Keratinocyte (primary cell): ENCODE measurements around the gene HIVEP2. TPM values are rescaled to one million over a fixed set of nuclear protein-coding genes. Genes with fewer than 3 reads are reported as not detected.

Experiments used
- DNase-seq: peaks from one replicate; pipeline ENCODE4 v3.0.0-alpha.2; 2011; ENCODE audit warnings: low read depth, missing footprints, low spot score
- FAIRE-seq: peaks from 2 replicates; lab custom pipeline; 2011; peaks lifted over from hg19 to GRCh38; lab: Jason Lieb, UNC
- H2AFZ ChIP-seq: 2 replicates; pipeline ENCODE4 v1.6.0; 2012; ENCODE audit warnings: low read length, control low read depth, inconsistent platforms; ENCODE audit not compliant: control insufficient read depth
- H3K27ac ChIP-seq: 2 replicates; pipeline ENCODE4 v1.5.1; 2011; ENCODE audit warnings: low read length; ENCODE audit not compliant: control insufficient read depth, insufficient read depth
- H3K27me3 ChIP-seq: 3 replicates; pipeline ENCODE4 v1.6.0; 2011; ENCODE audit warnings: low read length; ENCODE audit not compliant: control insufficient read depth, insufficient read depth; ENCODE audit errors: extremely low read depth
- H3K36me3 ChIP-seq, 2 experiments: 2 replicates in 1 of 2; 3 replicates in 1 of 2; pipeline ENCODE4 v1.5.1; 2011; ENCODE audit warnings: low read length in 2 of 2, mild to moderate bottlenecking in 1 of 2; ENCODE audit not compliant: control insufficient read depth in 2 of 2, insufficient read depth in 2 of 2; ENCODE audit errors: extremely low read depth in 1 of 2
- H3K4me1 ChIP-seq: 3 replicates; pipeline ENCODE4 v1.5.1; 2011; ENCODE audit warnings: low read length; ENCODE audit not compliant: control insufficient read depth, insufficient read depth; ENCODE audit errors: extremely low read depth
- H3K4me2 ChIP-seq: 3 replicates; pipeline ENCODE4 v1.6.0; 2011; ENCODE audit warnings: low read depth, low read length; ENCODE audit not compliant: control insufficient read depth, insufficient read depth; ENCODE audit errors: extremely low read depth
- H3K4me3 ChIP-seq, 3 experiments: fragments of 200-600 bp in 1 of 3; sonication (generic) in 1 of 3; 2 replicates in 2 of 3; 3 replicates in 1 of 3; pipeline ENCODE4 v1.5.1; 2011 to 2016; ENCODE audit warnings: low read length in 3 of 3, mild to moderate bottlenecking in 3 of 3, control low read depth in 2 of 3, inconsistent platforms in 1 of 3, low read depth in 1 of 3, mixed read lengths in 1 of 3, mixed run types in 1 of 3, moderate library complexity in 1 of 3; ENCODE audit not compliant: control insufficient read depth in 2 of 3, insufficient read depth in 2 of 3; ENCODE audit errors: extremely low read depth in 1 of 3
- H3K79me2 ChIP-seq: 2 replicates; pipeline ENCODE4 v1.6.0; 2012; ENCODE audit warnings: low read length; ENCODE audit not compliant: control insufficient read depth, insufficient read depth
- H3K9ac ChIP-seq: 3 replicates; pipeline ENCODE4 v1.6.0; 2011; ENCODE audit warnings: low read length; ENCODE audit not compliant: control insufficient read depth, insufficient read depth; ENCODE audit errors: extremely low read depth
- H3K9me1 ChIP-seq: 3 replicates; pipeline ENCODE4 v1.6.0; 2011; ENCODE audit warnings: low read length; ENCODE audit not compliant: control insufficient read depth, insufficient read depth; ENCODE audit errors: extremely low read depth
- H3K9me3 ChIP-seq: 2 replicates; pipeline ENCODE4 v1.5.1; 2012; ENCODE audit warnings: low read depth, low read length; ENCODE audit not compliant: control insufficient read depth
- H4K20me1 ChIP-seq: 3 replicates; pipeline ENCODE4 v1.6.0; 2011; ENCODE audit warnings: low read length; ENCODE audit not compliant: control insufficient read depth, insufficient read depth; ENCODE audit errors: extremely low read depth
- CTCF ChIP-seq, 3 experiments: IDR thresholded peaks in 1 of 3; conservative IDR thresholded peaks in 1 of 3; optimal IDR thresholded peaks in 1 of 3; 2 replicates in 2 of 3; 3 replicates in 1 of 3; pipeline versions ENCODE3 to v1.5.1; 2011; ENCODE audit warnings: low read length in 3 of 3, mild to moderate bottlenecking in 3 of 3, moderate library complexity in 2 of 3, control low read depth in 1 of 3, inconsistent platforms in 1 of 3; ENCODE audit not compliant: insufficient read depth in 2 of 3; ENCODE audit errors: extremely low read depth in 1 of 3
- EZH2 ChIP-seq: IDR thresholded peaks from one replicate; pipeline ENCODE4 v1.6.1; 2012; ENCODE audit warnings: inconsistent platforms, mild to moderate bottlenecking, low read length, moderate library complexity
- dilution Hi-C: fragments of 300-500 bp; cut with MboI; formaldehyde crosslinking; loops from one replicate; pipeline ENCODE4 v1.7.0; 2020; ENCODE audit warnings: low sequenced_read_pairs; ENCODE audit not compliant: extremely low pct_ligation_motif_present
- polyA plus RNA-seq, 5 experiments: library from polyadenylated mRNA; depleted of rRNA in 3 of 5; stranded (reverse) in 3 of 5; stranded (forward) in 1 of 5; unstranded in 1 of 5; fragments of >200 nt; gene quantifications; 1 replicate in 1 of 5; 2 replicates in 3 of 5; 3 replicates in 1 of 5; pipeline versions ENCODE4 v1.2.1 to v1.2.3, GENCODE V29; 2011 to 2012; ENCODE audit warnings: missing spikeins in 2 of 5, low read depth in 1 of 5, low replicate concordance in 1 of 5

HIVEP2 gene
- polyA plus RNA-seq, 1 donor (not counting 4 experiments of a cell fraction or from before 2014, with no cell fraction given) = 8.9 TPM

GRCh38 chr6:142797159-142797558 lies 147.8 kb downstream of the HIVEP2 start:
- FAIRE-seq = no peak
- no peaks in the 10 kb centered on the region for H4K20me1 ChIP-seq
- no peak overlapping the region for H2AFZ ChIP-seq
- H3K27me3 ChIP-seq = no peaks in the 10 kb centered on the region
- TF ChIP-seq CTCF (optimal IDR thresholded peaks at IDR 0.05 in 1 of 3, IDR thresholded peaks at IDR 0.05 in 1 of 3, conservative IDR thresholded peaks at IDR 0.05 in 1 of 3; ENCODE audit: extremely low read depth in 1 of 3, insufficient read depth in 2 of 3, low read length in 3 of 3) (no peak), EZH2 (no peak)
- no peak overlapping the region for H3K4me2 ChIP-seq
- DNase-seq = no peak
- no peak overlapping the region for H3K27ac ChIP-seq
- H3K9ac ChIP-seq = no peak overlapping the region
- H3K4me1 ChIP-seq = peaks cover 7% of the 10 kb centered on the region
- dilution Hi-C loops = no loop called here
- H3K36me3 ChIP-seq = peaks cover 0 to 11% of the 10 kb centered on the region in 2 experiments
- H3K4me3 ChIP-seq = no peak overlapping the region
- H3K9me3 ChIP-seq = no peaks in the 10 kb centered on the region
- no peaks in the 10 kb centered on the region for H3K79me2 ChIP-seq
- H3K9me1 ChIP-seq = no peaks in the 10 kb centered on the region

GRCh38 chr6:142796571-142796970 lies 148.4 kb downstream of the HIVEP2 start:
- no peaks in the 10 kb centered on the region for H3K9me3 ChIP-seq
- H3K36me3 ChIP-seq = peaks cover 0 to 10% of the 10 kb centered on the region in 2 experiments
- no peak for DNase-seq
- peak; percentile 29 for FAIRE-seq
- H4K20me1 ChIP-seq = no peaks in the 10 kb centered on the region
- peaks cover 2% of the 10 kb centered on the region for H3K4me1 ChIP-seq
- H3K4me2 ChIP-seq = no peak overlapping the region
- dilution Hi-C loops = no loop called here
- H3K79me2 ChIP-seq = no peaks in the 10 kb centered on the region
- H3K9ac ChIP-seq = no peak overlapping the region
- no peak overlapping the region for H3K27ac ChIP-seq
- H2AFZ ChIP-seq = no peak overlapping the region
- H3K4me3 ChIP-seq = no peak overlapping the region
- TF ChIP-seq EZH2 = no peak
- TF ChIP-seq CTCF (optimal IDR thresholded peaks at IDR 0.05 in 1 of 3, IDR thresholded peaks at IDR 0.05 in 1 of 3, conservative IDR thresholded peaks at IDR 0.05 in 1 of 3; ENCODE audit: extremely low read depth in 1 of 3, insufficient read depth in 2 of 3, low read length in 3 of 3) = no peak
- H3K9me1 ChIP-seq = no peaks in the 10 kb centered on the region
- H3K27me3 ChIP-seq = no peaks in the 10 kb centered on the region
